Ishikawa (cell line): Measurements from ENCODE around the gene EHD4.

Experiments used
- CEBPB ChIP-seq: IDR thresholded peaks from 2 replicates; pipeline ENCODE4 v1.6.1; 2012
- CREB1 ChIP-seq: IDR thresholded peaks from 2 replicates; pipeline ENCODE4 v1.6.1; 2012; ENCODE audit warnings: low read depth
- EGR1 ChIP-seq: IDR thresholded peaks from 2 replicates; pipeline ENCODE4 v1.6.1; 2012
- EP300 ChIP-seq: IDR thresholded peaks from 2 replicates; pipeline ENCODE4 v1.6.1; 2012; ENCODE audit warnings: borderline replicate concordance
- FOXM1 ChIP-seq: IDR thresholded peaks from 2 replicates; pipeline ENCODE4 v1.6.1; 2012; ENCODE audit warnings: low read depth, borderline replicate concordance
- NFIC ChIP-seq: IDR thresholded peaks from 2 replicates; pipeline ENCODE4 v1.6.1; 2012
- RAD21 ChIP-seq: IDR thresholded peaks from 2 replicates; pipeline ENCODE4 v1.6.1; 2012; ENCODE audit warnings: low read depth
- TAF1 ChIP-seq: IDR thresholded peaks from 2 replicates; pipeline ENCODE4 v1.6.1; 2012; ENCODE audit warnings: low read depth, mild to moderate bottlenecking
- TCF12 ChIP-seq: IDR thresholded peaks from 2 replicates; pipeline ENCODE4 v1.6.1; 2012; ENCODE audit warnings: low read depth
- TEAD4 ChIP-seq: IDR thresholded peaks from 2 replicates; pipeline ENCODE4 v1.6.1; 2012
- USF1 ChIP-seq: IDR thresholded peaks from 2 replicates; pipeline ENCODE4 v1.6.1; 2012
- YY1 ChIP-seq: IDR thresholded peaks from 2 replicates; pipeline ENCODE4 v1.6.1; 2012; ENCODE audit warnings: low read depth
- ZBTB7A ChIP-seq: IDR thresholded peaks from 2 replicates; pipeline ENCODE4 v1.6.1; 2012; ENCODE audit warnings: low read depth
- TF ChIP-seq, protein P1 (sequence below): IDR thresholded peaks from 2 replicates; pipeline ENCODE4 v1.6.1; 2012; ENCODE audit warnings: low read depth, mild to moderate bottlenecking
- TF ChIP-seq, protein P2 (sequence below): IDR thresholded peaks from 2 replicates; pipeline ENCODE4 v1.6.1; 2012

The EHD4 gene

GRCh38 chr15:41855261-41855961 is 116.9 kb downstream of the EHD4 start:
- no peak for TF ChIP-seq TAF1
- TF ChIP-seq YY1 = no peak
- no peak for TF ChIP-seq NFIC
- TF ChIP-seq, protein P1, sequence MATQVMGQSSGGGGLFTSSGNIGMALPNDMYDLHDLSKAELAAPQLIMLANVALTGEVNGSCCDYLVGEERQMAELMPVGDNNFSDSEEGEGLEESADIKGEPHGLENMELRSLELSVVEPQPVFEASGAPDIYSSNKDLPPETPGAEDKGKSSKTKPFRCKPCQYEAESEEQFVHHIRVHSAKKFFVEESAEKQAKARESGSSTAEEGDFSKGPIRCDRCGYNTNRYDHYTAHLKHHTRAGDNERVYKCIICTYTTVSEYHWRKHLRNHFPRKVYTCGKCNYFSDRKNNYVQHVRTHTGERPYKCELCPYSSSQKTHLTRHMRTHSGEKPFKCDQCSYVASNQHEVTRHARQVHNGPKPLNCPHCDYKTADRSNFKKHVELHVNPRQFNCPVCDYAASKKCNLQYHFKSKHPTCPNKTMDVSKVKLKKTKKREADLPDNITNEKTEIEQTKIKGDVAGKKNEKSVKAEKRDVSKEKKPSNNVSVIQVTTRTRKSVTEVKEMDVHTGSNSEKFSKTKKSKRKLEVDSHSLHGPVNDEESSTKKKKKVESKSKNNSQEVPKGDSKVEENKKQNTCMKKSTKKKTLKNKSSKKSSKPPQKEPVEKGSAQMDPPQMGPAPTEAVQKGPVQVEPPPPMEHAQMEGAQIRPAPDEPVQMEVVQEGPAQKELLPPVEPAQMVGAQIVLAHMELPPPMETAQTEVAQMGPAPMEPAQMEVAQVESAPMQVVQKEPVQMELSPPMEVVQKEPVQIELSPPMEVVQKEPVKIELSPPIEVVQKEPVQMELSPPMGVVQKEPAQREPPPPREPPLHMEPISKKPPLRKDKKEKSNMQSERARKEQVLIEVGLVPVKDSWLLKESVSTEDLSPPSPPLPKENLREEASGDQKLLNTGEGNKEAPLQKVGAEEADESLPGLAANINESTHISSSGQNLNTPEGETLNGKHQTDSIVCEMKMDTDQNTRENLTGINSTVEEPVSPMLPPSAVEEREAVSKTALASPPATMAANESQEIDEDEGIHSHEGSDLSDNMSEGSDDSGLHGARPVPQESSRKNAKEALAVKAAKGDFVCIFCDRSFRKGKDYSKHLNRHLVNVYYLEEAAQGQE = no peak
- no peak for TF ChIP-seq FOXM1
- TF ChIP-seq EP300 = no peak
- no peak for TF ChIP-seq USF1
- peak; percentile 64 for TF ChIP-seq EGR1
- peak; percentile 39; the same call in 1 of the 2 replicates for TF ChIP-seq TCF12

DNA sequence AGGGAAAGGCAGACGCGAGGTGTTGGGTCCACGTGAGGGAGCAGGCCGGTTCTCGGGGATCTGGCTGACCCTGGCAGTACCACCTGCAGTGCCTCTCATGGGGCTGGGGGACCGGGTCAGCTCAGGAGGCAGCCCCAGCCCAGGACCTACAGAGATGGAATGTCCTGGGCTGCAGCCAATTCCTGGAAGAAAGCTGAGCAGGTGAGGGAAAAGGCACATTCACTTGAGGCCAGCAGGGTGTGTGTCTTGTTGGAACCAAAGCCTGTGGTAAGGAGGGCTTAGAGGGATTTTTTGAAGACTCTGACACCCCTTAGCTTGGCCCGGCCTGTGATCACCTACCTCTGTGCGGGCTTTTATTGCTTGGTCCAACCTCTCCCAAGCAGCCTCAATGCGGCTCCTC is 117.9 kb downstream of the EHD4 start:
- TF ChIP-seq NFIC (peak; percentile 35), RAD21 (no peak), EGR1 (no peak), TAF1 (no peak), YY1 (no peak)
- TF ChIP-seq, protein P2, sequence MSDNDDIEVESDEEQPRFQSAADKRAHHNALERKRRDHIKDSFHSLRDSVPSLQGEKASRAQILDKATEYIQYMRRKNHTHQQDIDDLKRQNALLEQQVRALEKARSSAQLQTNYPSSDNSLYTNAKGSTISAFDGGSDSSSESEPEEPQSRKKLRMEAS = peak; percentile 59

GRCh38 chr15:41853831-41854230 is 118.5 kb downstream of the EHD4 start:
- TF ChIP-seq EGR1 (no peak), YY1 (no peak), USF1 (no peak), ZBTB7A (no peak), TAF1 (no peak), CEBPB (no peak), FOXM1 (no peak), NFIC (no peak), EP300 (no peak), TEAD4 (no peak), TCF12 (no peak), CREB1 (no peak), RAD21 (no peak)
- TF ChIP-seq, protein P1 = no peak
- TF ChIP-seq, protein P2 = no peak

DNA sequence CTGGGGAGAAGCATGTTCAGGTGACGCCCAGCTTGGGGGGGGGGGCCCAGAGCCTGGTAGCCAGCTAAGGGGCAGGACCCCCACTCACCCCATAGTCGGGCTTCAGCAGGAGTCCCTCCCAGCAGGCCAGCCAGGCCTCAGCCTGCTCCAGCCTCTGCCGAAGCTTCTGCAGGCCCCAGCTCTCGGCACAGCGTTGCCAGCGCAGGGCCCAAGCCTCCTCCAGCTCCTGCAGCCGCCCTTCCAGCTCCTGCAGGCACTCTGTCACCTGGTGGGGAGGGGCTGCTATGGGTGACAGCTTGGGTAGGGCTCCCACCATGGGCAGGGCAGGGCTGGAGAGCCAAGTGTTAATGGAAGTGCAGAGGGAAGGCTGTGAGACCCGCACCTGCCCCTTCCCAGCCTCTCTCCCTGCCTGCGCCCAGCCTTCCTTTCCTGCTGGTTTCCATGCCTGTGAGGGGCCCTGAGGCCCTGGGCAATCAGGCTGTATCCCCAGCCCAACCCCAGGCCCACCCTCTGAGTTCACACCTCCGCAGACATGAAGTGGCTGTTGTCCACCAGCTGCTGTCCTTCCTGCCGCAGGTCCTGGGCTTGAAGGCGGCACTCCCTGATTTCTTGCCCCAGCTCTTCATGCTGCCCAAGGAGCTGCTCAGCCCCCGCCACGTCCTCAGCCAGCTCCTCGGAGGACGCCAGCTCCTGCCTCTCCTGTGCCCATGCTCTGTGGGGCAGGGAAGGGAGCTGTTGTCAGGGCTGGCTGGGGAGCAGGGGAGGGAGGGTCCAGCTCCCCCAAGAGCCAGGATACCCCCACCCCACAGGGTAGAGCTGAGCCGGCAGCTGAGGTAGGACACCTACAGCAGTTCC is 119.4 kb downstream of the EHD4 start:
- no peak for TF ChIP-seq RAD21
- TF ChIP-seq TCF12 = no peak
- no peak for TF ChIP-seq TAF1
- no peak for TF ChIP-seq CEBPB
- no peak for TF ChIP-seq EP300
- TF ChIP-seq ZBTB7A = no peak

GRCh38 chr15:41851755-41852370 is 120.5 kb downstream of the EHD4 start:
- TF ChIP-seq FOXM1 (no peak), YY1 (no peak), TAF1 (no peak), ZBTB7A (peak; percentile 61; the same call in 1 of the 2 replicates), NFIC (no peak), USF1 (no peak)
